HG03108 (cell line): Measurements from ENCODE around the gene PLAC9.
"Not testable (repeated sequence)": the region's sequence is repeated elsewhere in the genome, so short reads cannot be mapped to it uniquely, and the experiment has no call there.

Experiments used
- ATAC-seq: cut with Tn5 transposase; IDR thresholded peaks from one replicate; pipeline ENCODE4 v1.9.1; 2021; ENCODE audit warnings: moderate library complexity; ENCODE audit not compliant: unreplicated experiment

Gene PLAC9

GRCh38 chr10:80132299-80133139, at the start of gene PLAC9:
Gene PLAC9 (plus strand): TSS chr10:80132730. CDS start chr10:80132763, 33 bp downstream.
- no peak for ATAC-seq

DNA sequence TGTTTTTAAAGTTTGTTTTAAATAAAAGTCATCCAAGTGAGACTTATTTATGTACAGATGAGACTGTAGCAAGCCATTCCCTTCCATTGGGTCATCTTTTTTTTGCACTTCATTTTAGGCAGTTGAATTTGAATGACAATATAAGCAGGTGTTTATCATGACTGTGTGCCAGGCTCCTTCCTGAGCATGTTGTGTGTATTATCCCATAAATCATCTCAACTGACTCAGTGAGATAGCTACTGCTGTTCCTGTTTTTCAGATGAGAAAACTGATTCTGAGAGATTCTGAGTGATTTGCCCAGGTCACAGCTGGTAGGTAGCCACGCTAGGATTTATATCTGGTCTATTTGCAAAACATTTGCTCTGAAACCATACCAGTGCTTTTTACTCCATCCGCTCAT, 42.4 kb upstream of the PLAC9 start:
- ATAC-seq: no peak

- ATAC-seq: no peak
Measured at GRCh38 chr10:80094231-80094630, 38.3 kb upstream of the PLAC9 start.

- ATAC-seq: not testable (repeated sequence)
Measured at GRCh38 chr10:80098272-80098671, 34.3 kb upstream of the PLAC9 start.

- not testable (repeated sequence) for ATAC-seq
Measured at GRCh38 chr10:80099295-80099694, 33.2 kb upstream of the PLAC9 start.

DNA sequence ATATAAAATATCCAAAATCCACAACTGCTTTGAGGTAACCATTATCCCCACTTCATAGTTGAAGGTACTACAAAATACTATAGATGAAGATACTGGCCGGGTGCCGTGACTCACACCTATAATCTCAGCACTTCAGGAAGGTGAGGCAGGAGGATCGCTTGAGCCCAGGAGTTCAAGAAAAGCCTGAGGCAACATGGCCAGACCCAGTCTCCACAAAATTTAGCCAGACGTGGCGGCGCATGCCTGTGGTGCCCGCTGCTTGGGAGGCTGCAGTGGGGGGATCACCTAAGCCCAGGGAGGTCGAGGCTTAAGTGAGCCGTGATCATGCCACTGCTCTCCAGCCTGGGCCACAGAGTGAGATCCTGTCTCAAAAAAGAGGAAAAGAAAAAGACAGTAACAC, 32.4 kb upstream of the PLAC9 start:
- ATAC-seq: no peak

DNA sequence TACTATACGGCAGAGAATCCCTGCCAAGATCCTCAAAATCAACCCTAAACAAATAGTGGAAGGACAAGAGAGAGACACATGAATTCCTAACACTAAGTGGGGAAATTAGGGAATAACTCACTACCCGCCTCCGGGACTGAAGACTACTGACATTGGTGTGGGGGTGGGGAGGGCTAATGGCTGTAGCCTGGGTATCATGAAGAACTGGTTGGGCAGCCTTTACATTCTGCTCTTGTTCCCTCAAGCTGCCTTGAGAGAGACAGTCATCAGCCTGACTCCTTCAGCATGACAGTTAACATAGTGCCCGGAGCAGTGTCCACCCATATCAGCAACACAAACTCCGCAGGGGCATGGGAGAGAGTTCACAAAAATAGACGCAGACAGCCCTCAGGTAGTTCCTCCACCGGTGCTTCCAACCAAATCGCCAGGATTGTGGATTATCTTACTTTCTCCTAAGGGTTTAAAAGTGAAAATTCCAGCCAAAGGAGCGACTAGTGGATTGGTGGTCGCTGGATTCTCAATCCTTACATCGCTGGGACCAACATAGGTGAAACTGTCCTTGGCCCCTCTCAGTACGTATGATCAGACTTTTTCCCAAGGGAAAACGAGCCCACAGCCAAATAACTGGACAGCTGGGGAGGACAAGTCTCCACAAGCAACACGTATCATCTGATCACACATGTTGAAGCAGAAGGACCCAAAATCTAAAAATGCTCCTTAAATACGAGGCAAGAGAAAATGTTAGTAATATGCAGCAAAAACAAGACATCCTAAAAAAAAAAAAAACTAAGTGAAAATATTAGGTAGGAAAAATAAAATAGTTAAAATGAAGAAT, 31.5 kb upstream of the PLAC9 start:
- ATAC-seq: no peak

DNA sequence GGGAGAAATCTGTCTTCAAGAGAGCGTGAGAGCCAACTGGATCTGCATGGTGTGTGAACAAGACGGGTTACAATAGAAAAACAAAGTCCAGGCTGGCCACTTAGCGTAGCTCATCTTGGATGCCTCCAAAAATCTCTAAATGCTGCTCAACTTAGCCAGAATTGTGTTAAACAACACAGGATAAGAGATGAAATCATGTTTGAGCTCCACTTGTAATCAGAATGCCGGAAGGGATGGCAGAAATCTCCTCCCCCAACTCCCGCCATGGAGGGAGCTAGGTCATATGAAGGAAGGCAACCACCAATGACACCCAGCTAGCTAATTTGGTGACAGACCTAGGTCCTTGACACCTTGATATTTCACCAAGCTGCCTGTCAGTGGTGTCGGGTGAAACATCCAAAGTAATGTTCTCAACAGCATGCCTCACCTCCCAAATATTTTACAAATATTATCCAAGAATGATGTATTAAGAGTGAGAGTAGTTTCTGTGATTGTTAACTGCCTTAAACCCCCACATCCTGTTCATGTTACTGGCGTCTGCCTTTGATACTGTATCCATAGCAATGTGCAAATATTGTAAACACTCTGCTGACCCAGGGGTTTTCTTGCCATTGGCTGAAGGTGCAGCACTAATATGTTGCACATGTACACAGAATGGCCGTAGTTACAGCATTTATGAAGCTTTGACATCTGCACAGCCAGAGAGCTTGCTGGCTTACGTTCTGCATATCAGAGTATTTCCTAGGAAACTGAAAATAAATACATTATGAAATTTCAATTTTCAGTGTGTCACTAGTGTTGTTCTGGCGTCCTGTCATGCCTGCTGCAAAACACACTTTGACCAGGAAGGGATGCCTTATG, 28.2 kb upstream of the PLAC9 start:
- no peak for ATAC-seq

DNA sequence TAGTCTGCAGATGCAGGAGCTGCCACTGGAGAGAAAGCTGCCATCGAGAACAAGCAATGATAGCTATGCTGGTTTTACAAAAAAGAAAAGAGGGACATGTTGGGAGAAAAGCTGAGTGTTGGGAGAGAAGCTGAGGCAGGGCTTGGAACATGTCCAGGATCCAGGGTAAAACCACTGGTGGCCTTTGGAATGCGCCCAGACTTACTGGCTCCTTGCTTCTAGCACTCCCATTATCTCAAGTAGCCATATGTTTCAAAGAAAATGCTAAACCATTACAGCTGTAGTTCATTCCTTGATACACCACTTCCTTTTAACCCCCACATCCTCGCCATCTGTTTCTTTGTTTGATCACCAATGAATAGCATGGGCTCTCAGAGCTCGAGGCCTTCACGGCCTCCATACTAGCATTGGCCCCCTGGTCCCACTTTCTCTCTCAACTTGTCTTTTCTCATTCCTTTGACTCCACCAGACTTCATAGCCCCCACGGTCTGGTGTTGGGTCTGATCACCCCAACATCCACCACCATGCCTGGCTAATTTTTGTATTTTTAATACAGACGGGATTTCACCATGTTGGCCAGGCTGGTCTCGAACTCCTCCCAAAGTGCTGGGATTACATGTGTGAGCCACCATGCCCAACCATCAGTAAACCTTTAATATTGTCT, 23.8 kb upstream of the PLAC9 start:
- no peak for ATAC-seq

DNA sequence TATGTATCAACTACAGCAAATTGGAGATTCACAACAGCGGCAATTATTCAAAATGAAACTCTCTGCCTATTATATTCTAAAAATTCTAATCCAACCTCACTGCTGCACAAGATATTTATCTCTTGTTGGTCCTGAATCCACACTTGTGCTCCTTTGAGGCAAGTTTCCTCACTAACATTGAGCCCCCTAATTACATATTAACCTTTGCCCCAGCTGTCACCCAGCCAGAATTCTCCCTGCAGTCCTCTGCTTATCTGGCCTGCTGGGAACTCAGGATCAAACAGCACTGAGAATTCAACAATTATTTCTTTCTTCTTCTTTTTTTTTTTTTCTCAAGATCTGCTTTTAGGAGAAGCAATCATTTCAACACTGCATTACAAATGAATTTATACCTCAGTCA, 21.5 kb upstream of the PLAC9 start:
- no peak for ATAC-seq

DNA sequence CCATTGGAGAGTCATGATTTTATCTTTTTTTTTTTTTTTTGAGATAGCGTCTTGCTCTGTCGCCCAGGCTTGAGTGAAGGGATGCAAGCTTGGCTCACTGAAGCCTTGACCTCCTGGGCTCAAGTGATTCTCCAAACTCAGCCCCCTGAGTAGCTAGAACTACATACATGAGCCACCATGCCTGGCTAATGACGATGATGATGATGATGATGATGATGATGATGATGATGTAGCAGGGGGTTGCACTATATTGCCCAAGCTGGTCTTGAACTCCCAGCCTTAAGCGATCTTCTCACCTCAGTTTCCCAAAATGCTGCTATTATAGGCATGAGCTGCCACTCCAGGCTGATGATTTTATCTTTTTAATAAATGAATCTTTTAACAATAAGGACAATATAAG, 13.9 kb upstream of the PLAC9 start:
- ATAC-seq: no peak

- no peak for ATAC-seq
Measured at GRCh38 chr10:80122110-80122710, 10.3 kb upstream of the PLAC9 start.

DNA sequence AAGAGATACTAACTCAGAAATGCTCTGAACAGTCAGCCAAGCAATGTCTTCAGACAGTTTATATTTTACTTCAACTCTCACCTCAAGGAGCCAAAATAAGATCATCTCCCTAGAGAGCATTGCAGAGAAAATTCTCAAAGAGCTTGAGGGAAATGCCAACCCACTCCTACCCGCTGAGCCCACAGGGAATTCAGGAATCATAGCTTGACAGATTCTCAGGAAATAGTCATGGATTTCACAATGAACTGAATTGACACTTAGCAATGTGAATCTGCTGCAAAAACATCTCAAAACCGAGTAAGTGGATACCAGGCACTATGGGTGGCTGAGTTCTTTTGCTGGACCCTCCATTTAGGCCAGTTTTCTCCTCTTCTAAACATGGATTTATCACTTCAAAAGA, 9.8 kb upstream of the PLAC9 start:
- no peak for ATAC-seq

GRCh38 chr10:80126876-80127275, 5.7 kb upstream of the PLAC9 start:
- ATAC-seq: no peak

- ATAC-seq: no peak
Measured at GRCh38 chr10:80131499-80131901, 1.0 kb upstream of the PLAC9 start.

- ATAC-seq: no peak
Measured at GRCh38 chr10:80133206-80133605, 676 bp downstream of the PLAC9 start.

DNA sequence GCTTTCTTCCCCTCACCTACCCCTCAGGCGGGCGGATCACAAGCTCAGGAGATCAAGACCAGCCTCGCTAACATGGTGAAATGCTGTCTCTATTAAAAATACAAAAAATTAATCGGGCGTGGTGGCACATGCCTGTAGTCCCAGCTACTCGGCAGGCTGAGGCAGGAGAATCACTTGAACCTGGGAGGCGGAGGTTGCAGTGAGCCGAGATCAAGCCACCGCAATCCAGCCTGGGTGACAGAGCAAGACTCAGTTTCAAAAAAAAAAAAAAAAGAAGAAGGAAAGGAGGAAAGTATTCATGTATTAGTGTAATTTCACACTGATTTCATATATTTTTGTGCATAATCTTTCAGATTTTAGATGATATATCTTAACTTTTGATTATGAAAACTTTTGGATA, 1.2 kb downstream of the PLAC9 start:
- ATAC-seq: not testable (repeated sequence)

- no peak for ATAC-seq
Measured at GRCh38 chr10:80136134-80136571, 3.6 kb downstream of the PLAC9 start.

DNA sequence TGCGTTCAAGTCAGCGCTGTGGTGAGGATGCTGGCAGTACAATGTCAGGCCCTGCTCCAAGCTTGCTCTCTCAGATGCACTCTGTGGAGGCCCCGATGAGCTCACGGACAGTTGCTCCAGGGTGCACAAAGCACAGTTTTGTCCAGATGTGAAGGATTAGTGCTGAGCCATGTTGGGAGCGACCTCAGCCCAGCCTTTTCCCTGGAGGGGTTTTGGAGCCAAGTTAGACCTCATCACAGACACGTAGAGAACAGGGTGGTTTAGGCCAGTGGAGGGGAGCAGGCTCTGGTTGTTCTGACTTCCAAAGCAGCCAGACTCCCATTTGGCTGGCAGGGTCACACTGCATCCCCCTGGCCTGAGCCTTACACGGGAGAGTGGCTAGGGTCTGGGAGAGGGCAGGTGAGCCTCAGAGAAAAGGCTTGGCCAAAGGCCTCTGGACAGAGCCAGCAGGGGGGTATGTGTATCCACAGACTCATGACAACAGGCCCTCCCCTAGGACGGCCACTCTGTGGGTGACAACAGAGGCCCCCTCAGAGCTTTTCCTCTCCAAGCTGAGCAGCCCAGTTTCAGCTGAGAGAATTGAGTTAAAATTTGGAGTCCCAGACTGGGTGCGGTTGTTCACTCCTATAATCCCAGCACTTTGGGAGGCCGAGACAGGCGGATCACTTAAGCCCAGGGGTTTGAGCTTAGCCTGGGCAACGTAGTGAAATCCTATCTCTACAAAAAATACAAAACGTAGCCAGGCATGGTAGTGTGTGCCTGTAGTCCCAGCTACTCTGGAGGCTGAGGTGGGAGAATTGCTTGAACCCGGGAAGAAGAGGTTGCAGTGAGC, 4.7 kb downstream of the PLAC9 start:
- ATAC-seq: no peak
